Hepatocyte (in vitro differentiated cells): ENCODE results near the gene CD79A.

Source experiments
- EZH2 ChIP-seq: fragments of 200-600 bp; sonication (generic); IDR thresholded peaks from 2 replicates; pipeline ENCODE4 v1.6.1; 2016; ENCODE audit warnings: antibody characterized with exemption, mild to moderate bottlenecking, borderline replicate concordance
- TF ChIP-seq, protein P1 (sequence below): fragments of 200-600 bp; sonication (generic); IDR thresholded peaks from 2 replicates; pipeline ENCODE4 v1.5.1; 2016; ENCODE audit warnings: antibody characterized with exemption, mild to moderate bottlenecking; ENCODE audit not compliant: poor library complexity

DNA sequence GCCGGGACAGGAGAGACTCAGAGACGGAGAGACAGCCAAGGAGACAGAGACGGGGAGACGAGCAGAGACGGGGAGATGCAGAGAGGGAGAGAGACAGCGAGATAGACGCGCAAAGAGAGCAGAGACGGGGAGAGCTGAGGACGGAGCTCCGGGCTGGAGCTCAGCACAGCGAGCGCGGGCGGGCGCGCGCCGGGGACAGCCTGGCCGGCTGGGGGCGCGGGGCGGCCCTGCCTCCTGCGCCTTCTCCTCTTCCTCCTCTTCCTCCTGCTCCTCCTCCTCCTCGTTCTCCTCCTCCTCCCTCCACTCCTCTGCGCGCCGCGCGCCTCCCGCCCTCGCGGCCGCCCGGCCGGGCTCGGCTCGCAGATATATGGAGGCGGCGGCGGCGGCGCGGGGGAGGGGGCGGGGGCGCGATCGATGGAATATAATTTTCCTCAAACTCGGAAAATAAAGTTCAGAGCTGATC lies 51.2 kb downstream of the CD79A start, which contains the start of gene ERFL:
- TF ChIP-seq, protein P1, sequence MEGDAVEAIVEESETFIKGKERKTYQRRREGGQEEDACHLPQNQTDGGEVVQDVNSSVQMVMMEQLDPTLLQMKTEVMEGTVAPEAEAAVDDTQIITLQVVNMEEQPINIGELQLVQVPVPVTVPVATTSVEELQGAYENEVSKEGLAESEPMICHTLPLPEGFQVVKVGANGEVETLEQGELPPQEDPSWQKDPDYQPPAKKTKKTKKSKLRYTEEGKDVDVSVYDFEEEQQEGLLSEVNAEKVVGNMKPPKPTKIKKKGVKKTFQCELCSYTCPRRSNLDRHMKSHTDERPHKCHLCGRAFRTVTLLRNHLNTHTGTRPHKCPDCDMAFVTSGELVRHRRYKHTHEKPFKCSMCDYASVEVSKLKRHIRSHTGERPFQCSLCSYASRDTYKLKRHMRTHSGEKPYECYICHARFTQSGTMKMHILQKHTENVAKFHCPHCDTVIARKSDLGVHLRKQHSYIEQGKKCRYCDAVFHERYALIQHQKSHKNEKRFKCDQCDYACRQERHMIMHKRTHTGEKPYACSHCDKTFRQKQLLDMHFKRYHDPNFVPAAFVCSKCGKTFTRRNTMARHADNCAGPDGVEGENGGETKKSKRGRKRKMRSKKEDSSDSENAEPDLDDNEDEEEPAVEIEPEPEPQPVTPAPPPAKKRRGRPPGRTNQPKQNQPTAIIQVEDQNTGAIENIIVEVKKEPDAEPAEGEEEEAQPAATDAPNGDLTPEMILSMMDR: no peak
- peak; percentile 43 for TF ChIP-seq EZH2
